GM21526 (cell line): ENCODE measurements around the gene MXRA7.
"Not testable (repeated sequence)": the region's sequence is repeated elsewhere in the genome, so short reads cannot be mapped to it uniquely, and the experiment has no call there.

Source experiments
- ATAC-seq: cut with Tn5 transposase; IDR thresholded peaks from one replicate; pipeline ENCODE4 v1.9.1; 2021; ENCODE audit warnings: moderate library complexity; ENCODE audit not compliant: unreplicated experiment, low FRiP score

MXRA7 gene

DNA sequence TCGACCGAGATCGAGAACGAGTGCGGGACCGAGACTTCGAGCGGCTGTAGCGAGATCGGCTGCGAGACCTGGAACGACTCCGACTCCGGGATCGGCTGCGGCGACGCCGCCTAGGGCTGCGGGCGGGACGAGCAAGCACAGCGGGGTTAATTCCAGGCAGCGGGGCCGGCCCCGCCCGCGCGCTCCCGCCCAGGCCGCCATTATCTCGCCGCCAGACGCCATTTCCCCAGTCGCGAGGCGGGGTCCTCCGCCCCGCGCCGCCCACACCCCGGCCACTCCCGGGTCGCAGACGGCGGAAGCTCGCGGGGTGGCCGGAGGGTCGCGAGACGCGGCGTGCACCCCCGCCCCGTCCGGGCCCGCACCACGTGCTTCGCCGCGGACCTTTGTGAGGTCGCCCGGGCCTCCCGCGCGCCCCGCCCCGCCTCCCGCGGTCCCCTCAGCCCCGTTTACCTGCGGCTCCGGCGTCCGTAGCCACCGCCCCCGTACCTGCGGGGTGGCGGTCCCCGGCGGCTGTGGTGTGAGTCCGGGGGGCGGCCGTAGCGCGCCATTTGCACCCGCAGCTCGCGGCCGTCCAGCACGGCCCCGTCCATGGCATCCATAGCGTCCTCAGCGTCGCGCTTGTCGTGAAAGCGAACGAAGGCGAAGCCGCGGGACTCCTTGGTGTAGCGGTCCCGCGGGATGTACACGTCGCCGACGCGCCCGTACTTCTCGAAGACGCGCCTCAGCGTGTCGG, 25.8 kb upstream of the MXRA7 start:
- ATAC-seq = no peak

- no peak for ATAC-seq
Observed at GRCh38 chr17:76735586-76736348, 25.0 kb upstream of the MXRA7 start.

- ATAC-seq = no peak
Observed at GRCh38 chr17:76735006-76735405, 24.2 kb upstream of the MXRA7 start.

DNA sequence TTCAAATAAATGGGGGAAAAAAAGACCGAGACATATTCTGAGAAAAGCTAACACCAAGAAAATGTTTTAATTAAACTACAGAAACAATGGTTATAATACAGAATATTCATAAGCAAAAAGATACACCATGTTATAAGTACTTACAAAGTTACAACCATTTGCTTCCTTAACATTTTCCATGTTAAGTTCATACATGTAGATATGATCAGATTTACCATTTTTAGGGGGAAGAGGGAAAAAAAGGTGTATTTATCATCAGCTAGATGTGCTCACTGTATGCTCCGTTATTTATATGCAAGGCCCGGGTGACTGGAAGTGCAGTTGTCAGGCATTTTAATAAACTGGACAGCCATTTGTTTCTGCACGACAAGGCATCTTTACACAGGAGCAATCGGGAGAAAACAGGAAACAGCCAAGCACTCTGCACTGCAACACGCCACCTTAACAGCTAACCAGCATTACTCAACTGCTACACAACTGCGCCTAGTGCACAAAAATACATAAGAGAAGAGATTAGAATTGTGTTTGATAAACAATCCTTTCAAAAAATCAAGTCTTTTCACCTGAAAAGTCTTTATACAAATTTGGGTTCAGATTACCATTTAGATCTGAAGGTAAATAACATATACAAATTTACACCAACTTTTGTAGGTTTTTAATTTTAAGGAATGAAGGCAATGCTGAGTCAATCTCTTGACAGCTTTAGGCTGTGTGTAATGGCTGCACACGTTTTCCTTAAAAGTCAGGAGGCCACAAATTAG, 23.5 kb upstream of the MXRA7 start:
- no peak for ATAC-seq

DNA sequence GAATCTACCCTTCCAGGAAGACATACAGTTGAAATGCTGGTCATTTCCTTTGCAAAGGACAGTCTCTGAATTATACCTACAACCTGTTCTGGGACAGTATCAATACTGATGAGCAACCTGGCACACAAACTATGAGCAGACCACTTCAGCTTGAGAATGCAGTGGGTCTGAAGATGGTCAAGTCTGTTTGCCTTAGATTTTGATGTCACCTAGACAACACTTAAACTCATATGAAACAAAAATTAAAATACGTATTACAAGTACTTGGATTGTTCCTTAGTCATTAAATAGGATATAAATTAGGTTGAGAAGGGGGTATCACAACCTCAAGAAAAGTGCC, 22.8 kb upstream of the MXRA7 start:
- no peak for ATAC-seq

- no peak for ATAC-seq
Observed at GRCh38 chr17:76732734-76733617, 22.2 kb upstream of the MXRA7 start.

DNA sequence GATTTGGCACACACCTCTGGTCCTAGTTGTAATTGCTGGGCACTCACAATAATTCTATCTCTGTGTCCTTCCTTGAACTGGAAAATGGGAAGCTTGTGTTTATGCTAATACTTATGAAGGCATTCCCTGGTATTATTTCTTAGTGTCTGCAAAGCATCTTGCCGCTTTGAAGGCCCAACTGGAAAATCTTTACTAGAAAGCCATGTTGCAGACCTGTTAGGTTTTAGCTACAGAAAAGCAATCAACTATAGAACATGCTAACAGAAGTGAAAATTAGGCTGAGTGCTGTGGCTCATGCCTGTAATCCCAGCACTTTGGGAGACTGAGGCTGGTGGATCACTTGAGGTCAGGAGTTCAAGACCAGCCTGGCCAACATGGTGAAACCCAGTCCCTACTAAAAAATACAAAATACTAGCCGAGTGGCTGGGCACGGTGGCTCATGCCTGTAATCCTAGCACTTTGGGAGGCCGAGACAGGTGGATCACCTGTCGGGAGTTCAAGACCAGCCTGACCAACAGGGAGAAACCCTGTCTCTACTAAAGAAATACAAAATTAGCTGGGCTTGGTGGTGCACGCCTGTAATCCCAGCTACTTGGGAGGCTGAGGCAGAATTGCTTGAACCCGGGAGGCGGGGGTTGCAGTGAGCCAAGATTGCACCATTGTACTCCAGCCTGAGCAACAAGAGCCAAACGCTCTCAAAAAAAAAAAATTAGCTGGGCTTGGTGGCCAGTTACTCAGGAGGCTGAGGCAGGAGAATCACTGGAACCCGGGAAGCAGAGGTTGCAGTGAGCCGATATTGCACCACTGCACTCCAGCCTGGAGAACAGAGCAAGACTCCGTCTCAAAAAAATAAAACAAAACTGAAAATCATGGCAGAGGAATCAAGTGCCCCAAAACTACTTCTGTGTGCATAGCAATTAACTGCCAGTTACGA, 21.3 kb upstream of the MXRA7 start:
- ATAC-seq = not testable (repeated sequence)

DNA sequence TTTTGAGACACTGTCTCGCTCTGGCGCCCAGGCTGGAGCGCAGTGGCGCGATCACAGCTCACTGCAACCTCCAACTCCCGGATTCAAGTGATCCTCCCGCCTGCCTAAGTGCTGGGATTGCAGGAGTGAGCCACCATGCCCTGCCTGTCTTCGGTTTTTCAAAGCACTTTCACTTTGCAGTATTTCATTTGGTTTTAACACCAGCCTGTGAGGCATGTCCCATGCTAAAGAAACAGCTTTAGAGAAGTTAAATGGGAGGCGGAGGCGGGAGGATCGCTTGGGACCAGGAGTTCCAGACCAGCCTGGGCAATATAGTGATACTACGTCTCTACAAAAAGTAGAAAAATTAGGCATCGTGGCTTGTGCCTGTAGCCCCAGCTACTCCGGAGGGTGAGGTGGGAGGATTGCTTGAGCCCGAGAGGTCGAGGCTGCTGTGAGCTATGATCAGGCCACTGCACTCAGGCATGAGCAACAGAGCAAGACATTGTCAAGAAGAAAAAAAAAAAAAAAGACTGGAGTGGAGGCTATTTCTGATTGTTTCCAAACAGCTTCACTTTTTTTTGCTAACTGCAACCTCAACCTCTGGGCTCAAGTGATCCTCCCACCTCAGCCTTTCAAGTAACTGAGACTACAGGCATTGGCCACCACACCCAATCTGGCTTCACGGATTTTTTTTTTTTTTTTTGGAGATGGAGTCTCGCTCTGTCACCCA, 17.1 kb upstream of the MXRA7 start:
- no peak for ATAC-seq

DNA sequence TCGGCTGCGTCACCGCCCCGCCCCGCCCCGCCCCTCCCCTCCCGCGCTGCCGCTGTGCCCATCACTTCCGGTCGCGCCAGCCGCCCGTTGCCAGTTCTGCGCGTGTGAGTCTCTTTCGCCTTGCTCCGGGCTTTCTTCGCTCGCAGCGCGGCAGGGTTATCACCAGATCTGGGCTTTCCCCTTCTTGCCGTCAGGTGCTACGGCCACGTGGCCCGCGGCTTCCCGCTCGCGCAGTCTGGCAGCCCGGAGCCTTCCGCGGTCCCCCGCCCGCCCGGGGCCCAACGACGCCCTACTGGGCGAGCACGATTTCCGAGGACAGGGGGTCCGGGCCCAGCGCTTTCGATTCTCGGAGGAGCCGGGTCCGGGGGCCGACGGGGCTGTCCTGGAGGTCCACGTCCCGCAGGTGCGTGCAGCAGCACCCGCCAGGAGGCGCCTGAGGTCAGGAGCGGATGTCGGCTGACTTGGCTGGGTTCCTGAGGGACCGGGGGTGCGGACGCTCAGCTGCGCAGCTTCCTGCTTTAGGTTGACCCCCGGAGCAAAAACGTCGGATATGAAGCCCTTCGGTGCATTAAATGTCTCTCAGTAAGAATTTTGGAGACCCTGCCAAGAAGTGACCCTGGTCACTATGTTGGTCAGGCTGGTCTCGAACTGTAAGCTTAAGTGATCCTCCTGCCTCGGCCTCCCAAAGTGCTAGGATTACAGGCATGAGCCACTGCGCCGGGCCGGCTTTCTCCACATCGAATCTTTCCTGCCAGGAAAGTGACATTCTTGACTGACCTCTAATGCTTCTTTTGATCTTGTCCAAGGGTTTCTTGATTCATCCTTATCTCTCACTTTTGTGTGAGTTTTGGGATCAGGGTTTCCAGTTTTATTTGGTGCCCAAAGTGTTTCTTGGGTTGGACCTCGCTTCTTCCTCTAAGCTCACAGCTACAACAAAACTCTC, 16.3 kb upstream of the MXRA7 start, which contains the start of gene METTL23:
TSS of gene METTL23 (plus strand) at position 64 of the 943 bp plus-strand sequence. CDS start 2,872 bp downstream, outside the sequence.
- peak; percentile 40 for ATAC-seq

GRCh38 chr17:76726231-76726775, 15.5 kb upstream of the MXRA7 start, which contains the start of gene JMJD6:
Gene JMJD6 (minus strand): TSS chr17:76726606. CDS start chr17:76726475, 131 bp downstream.
- ATAC-seq = peak; percentile 57

GRCh38 chr17:76725580-76726230, 14.9 kb upstream of the MXRA7 start:
- ATAC-seq = peak; percentile 23

DNA sequence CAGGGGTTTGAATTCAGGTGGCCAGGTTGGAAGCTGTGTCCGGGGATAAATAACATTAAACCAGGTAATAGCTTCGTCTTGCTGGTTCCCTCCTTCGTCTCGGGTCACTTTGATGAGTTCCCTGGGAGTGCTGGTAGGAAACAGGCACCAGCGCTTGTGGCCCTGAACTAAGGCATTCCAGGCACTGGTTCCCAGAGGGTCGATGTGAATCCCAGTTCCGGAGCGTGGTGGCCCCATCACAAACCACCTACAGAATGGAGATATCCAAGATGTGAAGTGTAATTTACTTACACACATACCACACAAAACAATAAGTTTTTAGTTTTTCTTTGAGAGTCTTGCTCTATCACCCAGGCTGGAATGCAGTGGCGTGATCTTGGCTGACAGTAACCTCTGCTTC, 13.0 kb upstream of the MXRA7 start:
- no peak for ATAC-seq

DNA sequence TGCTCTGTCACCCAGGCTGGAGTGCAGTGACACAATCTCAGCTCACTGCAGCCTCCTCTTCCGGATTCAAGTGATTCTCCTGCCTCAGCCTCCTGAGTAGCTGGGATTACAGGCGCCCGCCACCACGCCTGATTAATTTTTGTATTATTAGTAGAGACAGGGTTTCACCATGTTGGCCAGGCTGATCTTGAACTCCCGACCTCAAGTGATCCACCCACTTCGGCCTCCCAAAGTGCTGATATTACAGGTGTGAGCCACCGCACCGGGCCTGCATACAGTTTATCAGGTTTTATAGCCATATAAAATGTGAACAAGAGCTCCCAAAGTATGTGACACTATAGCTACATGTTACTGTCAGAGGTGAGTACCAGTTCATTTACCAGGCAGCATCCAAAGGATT, 12.2 kb upstream of the MXRA7 start:
- ATAC-seq = not testable (repeated sequence)

DNA sequence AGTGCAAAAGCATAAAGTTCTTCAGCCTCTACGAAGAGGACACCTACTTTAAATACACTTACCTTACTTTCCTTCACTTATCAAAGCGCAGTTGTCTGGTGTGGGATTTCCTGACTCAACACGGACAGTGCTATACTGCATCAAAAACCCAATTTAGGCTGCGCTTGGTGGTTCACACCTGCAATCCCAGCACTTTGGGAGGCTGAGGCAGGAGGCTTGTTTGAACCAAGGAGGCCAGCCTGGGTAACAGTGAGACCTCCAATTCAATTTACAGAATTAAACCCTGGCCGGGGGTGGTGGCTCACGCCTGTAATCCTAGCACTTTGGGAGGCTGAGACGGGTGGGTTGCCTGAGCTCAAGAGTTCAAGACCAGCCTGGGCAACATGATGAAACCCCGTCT, 11.5 kb upstream of the MXRA7 start:
- ATAC-seq = no peak

GRCh38 chr17:76721463-76721862, 10.7 kb upstream of the MXRA7 start:
- ATAC-seq = no peak

- no peak for ATAC-seq
Observed at GRCh38 chr17:76720941-76721340, 10.2 kb upstream of the MXRA7 start.

DNA sequence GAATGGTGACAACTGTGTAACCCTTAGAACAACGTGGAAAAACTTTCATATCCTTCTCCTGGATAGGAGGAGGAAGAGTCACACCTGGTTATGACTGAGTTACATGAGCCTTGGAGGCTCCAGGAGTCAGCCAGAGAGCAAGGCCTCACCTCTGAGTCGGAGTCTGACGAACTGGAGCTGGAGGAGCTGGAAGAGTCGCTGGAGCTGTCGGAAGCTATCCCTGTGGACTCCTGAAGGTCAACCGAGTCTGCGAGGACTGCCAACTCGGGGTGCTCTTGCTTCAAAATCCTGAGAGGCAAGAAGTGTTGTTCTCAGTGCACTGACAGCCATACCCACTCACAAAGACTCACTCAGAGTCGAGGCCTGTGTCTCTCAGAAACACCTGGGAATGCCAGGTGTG, 9.4 kb upstream of the MXRA7 start:
- no peak for ATAC-seq
